HEK293 (cell line): ENCODE data around the gene SLC35F3.

Experiments used
- CTCF ChIA-PET: fragments of 350-600 bp; formaldehyde crosslinking; extraction: SDS; loops from one replicate; lab custom pipeline; 2021; ENCODE audit warnings: antibody characterized with exemption; lab: Yijun Ruan, JAX
- POLR2A ChIA-PET: fragments of 300-600 bp; formaldehyde crosslinking; extraction: SDS; loops from one replicate; lab custom pipeline; 2020; ENCODE audit warnings: antibody characterized with exemption, inconsistent platforms; lab: Yijun Ruan, JAX
- H3K27ac ChIP-seq: fragments of 200-500 bp; sonication (Bioruptor generic); 2 replicates; pipeline ENCODE4 v1.5.1; 2014; ENCODE audit warnings: low read depth, low read length, control low read depth, inconsistent platforms; ENCODE audit errors: extremely low read depth
- H3K36me3 ChIP-seq, 2 experiments: fragments of 200-500 bp in 1 of 2; sonication (Bioruptor generic) in 1 of 2; 1 replicate in 1 of 2; 2 replicates in 1 of 2; pipeline ENCODE4 v1.5.1; 2014 to 2017; ENCODE audit warnings: inconsistent platforms in 2 of 2, low read length in 2 of 2; ENCODE audit not compliant: control insufficient read depth in 2 of 2, insufficient read depth in 1 of 2
- H3K4me1 ChIP-seq: fragments of 200-500 bp; sonication (Bioruptor generic); 2 replicates; pipeline ENCODE4 v1.5.1; 2014; ENCODE audit warnings: mild to moderate bottlenecking, low read length, inconsistent platforms; ENCODE audit not compliant: control insufficient read depth, insufficient read depth
- H3K4me3 ChIP-seq: 2 replicates; pipeline ENCODE4 v1.5.1; 2011; ENCODE audit warnings: low read depth, mild to moderate bottlenecking, control low read depth, low read length, moderate library complexity
- H3K9me3 ChIP-seq: fragments of 200-500 bp; sonication (Bioruptor generic); 2 replicates; pipeline ENCODE4 v1.5.1; 2014; ENCODE audit warnings: low read depth, low read length, inconsistent platforms; ENCODE audit not compliant: control insufficient read depth, insufficient read depth
- GLIS1 ChIP-seq: fragments of 450-650 bp; formaldehyde crosslinking; IDR thresholded peaks from 2 replicates; pipeline ENCODE4 v1.5.1; 2016; ENCODE audit warnings: missing biosample characterization, missing genetic modification characterization
- MYNN ChIP-seq: fragments of 450-650 bp; formaldehyde crosslinking; IDR thresholded peaks from 2 replicates; pipeline ENCODE4 v1.5.1; 2016; ENCODE audit warnings: missing biosample characterization, missing genetic modification characterization, borderline replicate concordance
- OVOL3 ChIP-seq: fragments of 450-650 bp; formaldehyde crosslinking; IDR thresholded peaks from 2 replicates; pipeline ENCODE4 v1.5.1; 2016; ENCODE audit warnings: missing biosample characterization, missing genetic modification characterization
- SETDB1 ChIP-seq: IDR thresholded peaks from one replicate; pipeline ENCODE4 v1.6.1; 2017; ENCODE audit warnings: mild to moderate bottlenecking, low read length, moderate library complexity, mixed read lengths; ENCODE audit not compliant: insufficient read length
- TCF7L2 ChIP-seq: IDR thresholded peaks from 2 replicates; pipeline ENCODE4 v1.6.1; 2011; ENCODE audit warnings: low read depth, mild to moderate bottlenecking, inconsistent platforms, low read length, moderate library complexity, borderline replicate concordance
- WT1 ChIP-seq: fragments of 450-650 bp; formaldehyde crosslinking; IDR thresholded peaks from 2 replicates; pipeline ENCODE4 v1.5.1; 2016; ENCODE audit warnings: missing biosample characterization, missing genetic modification characterization
- ZIC2 ChIP-seq: fragments of 450-650 bp; formaldehyde crosslinking; IDR thresholded peaks from 2 replicates; pipeline ENCODE4 v1.5.1; 2016; ENCODE audit warnings: missing biosample characterization, missing genetic modification characterization
- ZNF112 ChIP-seq: fragments of 450-650 bp; formaldehyde crosslinking; IDR thresholded peaks from 2 replicates; pipeline ENCODE4 v1.5.0; 2017; ENCODE audit warnings: missing biosample characterization, missing genetic modification characterization
- ZNF140 ChIP-seq: fragments of 450-650 bp; formaldehyde crosslinking; IDR thresholded peaks from 2 replicates; pipeline ENCODE4 v1.5.1; 2016; ENCODE audit warnings: missing biosample characterization, missing genetic modification characterization
- ZNF148 ChIP-seq: fragments of 450-650 bp; formaldehyde crosslinking; IDR thresholded peaks from 2 replicates; pipeline ENCODE4 v1.5.0; 2017; ENCODE audit warnings: missing biosample characterization, missing genetic modification characterization, borderline replicate concordance
- ZNF16 ChIP-seq: fragments of 450-650 bp; formaldehyde crosslinking; IDR thresholded peaks from 2 replicates; pipeline ENCODE4 v1.5.1; 2016; ENCODE audit warnings: low read depth, missing biosample characterization, missing genetic modification characterization
- ZNF175 ChIP-seq: fragments of 450-650 bp; formaldehyde crosslinking; IDR thresholded peaks from 2 replicates; pipeline ENCODE4 v1.5.1; 2016; ENCODE audit warnings: missing biosample characterization, missing genetic modification characterization
- ZNF19 ChIP-seq: fragments of 450-650 bp; formaldehyde crosslinking; IDR thresholded peaks from 2 replicates; pipeline ENCODE4; 2016; ENCODE audit warnings: missing biosample characterization, missing genetic modification characterization, low read depth
- ZNF24 ChIP-seq: fragments of 450-650 bp; formaldehyde crosslinking; IDR thresholded peaks from 2 replicates; pipeline ENCODE4 v1.5.1; 2016; ENCODE audit warnings: missing biosample characterization, missing genetic modification characterization
- ZNF350 ChIP-seq: fragments of 450-650 bp; formaldehyde crosslinking; IDR thresholded peaks from 2 replicates; pipeline ENCODE4 v1.5.0; 2017; ENCODE audit warnings: missing biosample characterization, mild to moderate bottlenecking, missing genetic modification characterization
- ZNF473 ChIP-seq: fragments of 450-650 bp; formaldehyde crosslinking; IDR thresholded peaks from 2 replicates; pipeline ENCODE4 v1.5.1; 2017; ENCODE audit warnings: missing biosample characterization, missing genetic modification characterization
- ZNF513 ChIP-seq: fragments of 450-650 bp; IDR thresholded peaks from 2 replicates; pipeline ENCODE4 v1.5.1; 2018; ENCODE audit warnings: missing biosample characterization, missing genetic modification characterization
- ZNF555 ChIP-seq: fragments of 450-650 bp; formaldehyde crosslinking; conservative IDR thresholded peaks from 2 replicates; pipeline ENCODE4 v1.5.1; 2017; ENCODE audit warnings: missing biosample characterization, mild to moderate bottlenecking, missing genetic modification characterization, inconsistent platforms
- ZNF692 ChIP-seq: fragments of 450-650 bp; formaldehyde crosslinking; IDR thresholded peaks from 2 replicates; pipeline ENCODE4 v1.5.1; 2016; ENCODE audit warnings: missing biosample characterization, missing genetic modification characterization

SLC35F3 gene

GRCh38 chr1:234250747-234251146, 346.3 kb downstream of the SLC35F3 start:
- no peaks in the 10 kb centered on the region for H3K9me3 ChIP-seq
- POLR2A ChIA-PET = no interaction called here
- H3K36me3 ChIP-seq = no peaks in the 10 kb centered on the region
- no peak overlapping the region for H3K4me3 ChIP-seq
- CTCF ChIA-PET = interaction anchor here (0.7 kb wide), 1 partner anchor 76 kb away, joined by 3 read pairs; no protein-coding TSS in a partner anchor
- no peaks in the 10 kb centered on the region for H3K4me1 ChIP-seq
- H3K27ac ChIP-seq = no peak overlapping the region
- no peak for TF ChIP-seq ZNF19 (tag by site-specific recombination)
- TF ChIP-seq ZNF692 (tag by site-specific recombination) = no peak
- no peak for TF ChIP-seq ZNF175 (tag by site-specific recombination)
- peak; percentile 63 for TF ChIP-seq GLIS1 (tag by site-specific recombination)
- no peak for TF ChIP-seq ZNF24 (tag by site-specific recombination)
- no peak for TF ChIP-seq WT1 (tag by site-specific recombination)
- no peak for TF ChIP-seq ZNF513 (tag by site-specific recombination)
- no peak for TF ChIP-seq ZIC2 (tag by site-specific recombination)
- TF ChIP-seq ZNF473 = no peak

GRCh38 chr1:234253732-234254131, 349.3 kb downstream of the SLC35F3 start:
- H3K27ac ChIP-seq = no peak overlapping the region
- H3K9me3 ChIP-seq = no peaks in the 10 kb centered on the region
- ChIA-PET CTCF (interaction anchor here (0.7 to 1.1 kb wide), 4 partner anchors 32 to 1347 kb away, joined by 3 to 7 read pairs (median 3); no protein-coding TSS in a partner anchor), POLR2A (no interaction called here)
- H3K4me3 ChIP-seq = no peak overlapping the region
- H3K4me1 ChIP-seq = no peaks in the 10 kb centered on the region
- no peaks in the 10 kb centered on the region for H3K36me3 ChIP-seq
- TF ChIP-seq ZNF140 (tag by site-specific recombination) = no peak
- TF ChIP-seq, all 188 proteins: peak for 0

- ChIA-PET POLR2A (no interaction called here), CTCF (interaction anchor here (0.6 to 1.1 kb wide), 4 partner anchors 25 to 986 kb away, joined by 4 to 6 read pairs (median 4); no protein-coding TSS in a partner anchor)
- Histone ChIP-seq H3K4me3 (no peak overlapping the region), H3K27ac (no peak overlapping the region), H3K9me3 (no peaks in the 10 kb centered on the region), H3K36me3 (no peaks in the 10 kb centered on the region), H3K4me1 (no peaks in the 10 kb centered on the region)
- TF ChIP-seq ZNF16 (tag by site-specific recombination) (no peak), ZNF555 (tag by site-specific recombination) (no peak)
Measured at GRCh38 chr1:234256359-234256758, 351.9 kb downstream of the SLC35F3 start.

- Histone ChIP-seq H3K9me3 (no peaks in the 10 kb centered on the region), H3K4me1 (no peaks in the 10 kb centered on the region), H3K4me3 (no peak overlapping the region), H3K36me3 (no peaks in the 10 kb centered on the region)
- ChIA-PET POLR2A (no interaction called here), CTCF (interaction anchor here (1.2 to 2.5 kb wide), 2 partner anchors 51 to 864 kb away, joined by 4 to 25 read pairs; no protein-coding TSS in a partner anchor)
- TF ChIP-seq ZNF112 = no peak
- TF ChIP-seq SETDB1 = peak; percentile 6
- TF ChIP-seq TCF7L2 = no peak
- no peak for TF ChIP-seq OVOL3 (tag by site-specific recombination)
- no peak for TF ChIP-seq ZNF350 (tag by site-specific recombination)
- no peak for TF ChIP-seq MYNN (tag by site-specific recombination)
- no peak for TF ChIP-seq ZNF148 (tag by site-specific recombination)
- TF ChIP-seq, all 188 proteins: peak for 1
- no peak overlapping the region for H3K27ac ChIP-seq
Measured at GRCh38 chr1:234258071-234258470, 353.6 kb downstream of the SLC35F3 start.
